ENCODE data around the gene SPAG17.
A peak's percentile ranks its signal among the peaks of the same experiment; 100 is the strongest.

The SPAG17 gene

GRCh38 chr1:118188411-118188810 lies 3.4 kb upstream of the SPAG17 start:
- TF ChIP-seq CTCF (IDR thresholded peaks at IDR 0.05; ENCODE audit: low read depth, low read length), result no peak
- H3K4me3 ChIP-seq (ENCODE audit: low read depth, low read length), result no peak overlapping the region
- no peaks in the 10 kb centered on the region for H3K27me3 ChIP-seq (ENCODE audit: insufficient read depth, low read depth, severe bottlenecking)
- no peak for DNase-seq
- H3K36me3 ChIP-seq, result no peaks in the 10 kb centered on the region
- no peaks in the 10 kb centered on the region for H3K9me3 ChIP-seq (ENCODE audit: severe bottlenecking)
- H3K27ac ChIP-seq, result no peak overlapping the region

- Histone ChIP-seq H3K27me3 (ENCODE audit: insufficient read depth, low read depth, severe bottlenecking) (no peaks in the 10 kb centered on the region), H3K4me3 (ENCODE audit: low read depth, low read length) (no peak overlapping the region), H3K9me3 (ENCODE audit: severe bottlenecking) (no peaks in the 10 kb centered on the region), H3K27ac (no peak overlapping the region), H3K36me3 (no peaks in the 10 kb centered on the region)
- TF ChIP-seq CTCF (IDR thresholded peaks at IDR 0.05; ENCODE audit: low read depth, low read length), result no peak
- DNase-seq, result no peak
Measured at GRCh38 chr1:118186026-118186425, 998 bp upstream of the SPAG17 start.

- no peak for TF ChIP-seq CTCF (IDR thresholded peaks at IDR 0.05; ENCODE audit: low read depth, low read length)
- Histone ChIP-seq H3K27ac (no peak overlapping the region), H3K4me3 (ENCODE audit: low read depth, low read length) (peak overlapping the region; percentile 35), H3K9me3 (ENCODE audit: severe bottlenecking) (no peaks in the 10 kb centered on the region), H3K27me3 (ENCODE audit: insufficient read depth, low read depth, severe bottlenecking) (no peaks in the 10 kb centered on the region), H3K36me3 (no peaks in the 10 kb centered on the region)
- no peak for DNase-seq
Measured at GRCh38 chr1:118184739-118185083, 317 bp downstream of the SPAG17 start.

- no peak for TF ChIP-seq CTCF (IDR thresholded peaks at IDR 0.05; ENCODE audit: low read depth, low read length)
- no peak for DNase-seq
- H3K4me3 ChIP-seq (ENCODE audit: low read depth, low read length), result no peak overlapping the region
Measured at GRCh38 chr1:118183586-118183985, 1.4 kb downstream of the SPAG17 start.

GRCh38 chr1:118177998-118178397 lies 7.0 kb downstream of the SPAG17 start:
- H3K36me3 ChIP-seq, result no peaks in the 10 kb centered on the region
- H3K27me3 ChIP-seq (ENCODE audit: insufficient read depth, low read depth, severe bottlenecking), result no peaks in the 10 kb centered on the region
- H3K4me3 ChIP-seq (ENCODE audit: low read depth, low read length), result no peak overlapping the region
- no peak for TF ChIP-seq CTCF (IDR thresholded peaks at IDR 0.05; ENCODE audit: low read depth, low read length)
- DNase-seq, result no peak
- no peaks in the 10 kb centered on the region for H3K9me3 ChIP-seq (ENCODE audit: severe bottlenecking)
- no peak overlapping the region for H3K27ac ChIP-seq

More at GRCh38 chr1:118183586-118183985, 1.4 kb downstream of the SPAG17 start:
- no peaks in the 10 kb centered on the region for H3K36me3 ChIP-seq
- H3K27ac ChIP-seq, result no peak overlapping the region
- no peaks in the 10 kb centered on the region for H3K9me3 ChIP-seq (ENCODE audit: severe bottlenecking)
- H3K27me3 ChIP-seq (ENCODE audit: insufficient read depth, low read depth, severe bottlenecking), result no peaks in the 10 kb centered on the region

- H3K4me3 ChIP-seq (ENCODE audit: low read depth, low read length), result no peak overlapping the region
- TF ChIP-seq CTCF (IDR thresholded peaks at IDR 0.05; ENCODE audit: low read depth, low read length), result no peak
- H3K27me3 ChIP-seq (ENCODE audit: insufficient read depth, low read depth, severe bottlenecking), result no peaks in the 10 kb centered on the region
- DNase-seq, result no peak
- H3K36me3 ChIP-seq, result no peaks in the 10 kb centered on the region
- no peak overlapping the region for H3K27ac ChIP-seq
- no peaks in the 10 kb centered on the region for H3K9me3 ChIP-seq (ENCODE audit: severe bottlenecking)
Measured at GRCh38 chr1:118169016-118169415, 16.0 kb downstream of the SPAG17 start.
